Pulmonary artery endothelial cell (primary cell): ENCODE data around the gene HS6ST3. TPM values are rescaled to one million over a fixed set of nuclear protein-coding genes. Genes with fewer than 3 reads are reported as not detected.
"Not testable (repeated sequence)": the region's sequence is repeated elsewhere in the genome, so short reads cannot be mapped to it uniquely, and the experiment has no call there.

Source experiments
- DNase-seq: peaks from one replicate; pipeline ENCODE4 v3.0.0-alpha.2; 2011; ENCODE audit warnings: low read depth, low spot score
- total RNA-seq: library from RNA; depleted of rRNA; stranded (reverse); fragments of >200 nt; gene quantifications from 2 replicates; pipeline ENCODE4 v1.2.3, GENCODE V29; 2014

Gene HS6ST3
- total RNA-seq, 1 donor from 2014 or later: 1.9 TPM

DNA sequence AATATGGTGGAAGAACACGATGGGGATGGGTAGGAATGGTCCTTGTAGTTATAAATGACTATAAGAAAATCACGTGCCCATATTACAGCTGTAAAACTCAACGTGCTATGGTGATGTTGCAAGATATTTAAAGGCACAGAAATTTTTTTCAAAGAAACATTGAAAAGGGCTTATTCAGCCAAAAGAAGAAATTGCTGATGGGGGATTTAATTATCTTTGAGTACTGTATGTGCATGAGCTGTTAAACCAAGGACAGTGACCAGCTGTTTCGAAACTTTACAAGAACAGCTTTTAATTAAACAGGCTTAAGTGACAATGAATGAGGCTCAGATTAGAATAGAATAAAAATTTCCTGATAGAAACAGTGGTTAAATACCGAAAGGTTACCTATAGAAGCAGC is 339.0 kb downstream of the HS6ST3 start:
- no peak for DNase-seq

DNA sequence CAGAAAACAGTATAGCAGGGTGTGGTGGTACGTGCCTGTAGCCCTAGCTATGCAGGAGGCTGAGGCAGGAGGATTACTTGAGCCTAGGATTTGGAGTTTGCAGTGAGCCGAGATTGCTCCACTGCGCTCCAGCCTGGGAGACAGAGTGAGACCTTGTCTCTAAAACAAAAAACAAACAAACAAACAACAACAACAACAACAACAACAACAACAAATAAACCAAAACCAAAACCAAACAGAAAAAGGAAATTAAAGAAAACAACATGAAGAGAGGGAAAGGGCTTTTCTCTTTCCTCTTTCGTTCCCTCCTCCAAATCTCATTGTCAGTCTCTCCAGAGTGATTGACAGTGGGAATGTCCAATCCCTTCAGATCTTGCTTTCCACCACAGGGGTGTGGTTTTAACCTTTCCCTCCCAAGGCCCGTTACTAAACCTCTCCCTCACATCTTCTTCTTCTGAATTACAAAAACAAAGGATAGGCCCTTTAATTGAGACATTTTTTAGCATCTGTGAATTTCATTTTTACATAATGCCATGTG is 341.2 kb downstream of the HS6ST3 start:
- no peak for DNase-seq

DNA sequence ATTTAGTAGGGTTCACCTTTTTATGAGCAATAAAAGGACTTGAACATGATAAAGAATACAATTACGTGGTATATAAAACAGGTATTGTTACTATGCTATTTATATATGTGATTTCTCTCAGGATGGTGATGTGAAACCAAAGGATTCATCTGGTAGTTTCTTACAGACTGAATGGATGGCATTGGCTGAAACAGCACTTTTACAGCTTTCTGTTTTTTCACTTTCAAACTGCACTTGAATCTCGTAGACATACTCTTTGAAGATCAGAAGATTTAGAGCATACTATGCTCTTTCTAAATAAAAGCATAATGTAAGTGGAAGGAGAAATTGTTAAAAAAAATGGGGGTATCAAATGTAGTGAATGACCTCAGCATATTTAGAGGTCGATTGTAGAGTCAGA is 354.8 kb downstream of the HS6ST3 start:
- DNase-seq: no peak

DNA sequence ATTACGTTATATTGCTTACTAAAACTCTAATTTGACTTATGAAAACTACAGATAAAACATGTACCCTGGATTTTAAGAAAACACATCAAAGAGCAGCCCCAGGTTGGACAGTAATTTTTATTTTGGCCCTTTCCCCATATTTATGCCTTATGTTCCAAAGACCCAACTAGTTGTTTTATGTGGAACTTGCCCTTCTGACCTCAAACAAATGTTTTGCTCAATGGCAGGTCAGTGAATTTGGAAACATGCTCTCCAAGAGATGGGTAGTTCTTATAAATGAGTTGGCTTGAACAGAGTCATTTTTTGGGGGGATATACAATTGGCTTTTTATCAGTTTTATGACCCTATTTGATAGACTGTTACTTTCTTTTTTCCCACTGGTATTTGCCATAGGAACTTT is 360.0 kb downstream of the HS6ST3 start:
- no peak for DNase-seq

DNA sequence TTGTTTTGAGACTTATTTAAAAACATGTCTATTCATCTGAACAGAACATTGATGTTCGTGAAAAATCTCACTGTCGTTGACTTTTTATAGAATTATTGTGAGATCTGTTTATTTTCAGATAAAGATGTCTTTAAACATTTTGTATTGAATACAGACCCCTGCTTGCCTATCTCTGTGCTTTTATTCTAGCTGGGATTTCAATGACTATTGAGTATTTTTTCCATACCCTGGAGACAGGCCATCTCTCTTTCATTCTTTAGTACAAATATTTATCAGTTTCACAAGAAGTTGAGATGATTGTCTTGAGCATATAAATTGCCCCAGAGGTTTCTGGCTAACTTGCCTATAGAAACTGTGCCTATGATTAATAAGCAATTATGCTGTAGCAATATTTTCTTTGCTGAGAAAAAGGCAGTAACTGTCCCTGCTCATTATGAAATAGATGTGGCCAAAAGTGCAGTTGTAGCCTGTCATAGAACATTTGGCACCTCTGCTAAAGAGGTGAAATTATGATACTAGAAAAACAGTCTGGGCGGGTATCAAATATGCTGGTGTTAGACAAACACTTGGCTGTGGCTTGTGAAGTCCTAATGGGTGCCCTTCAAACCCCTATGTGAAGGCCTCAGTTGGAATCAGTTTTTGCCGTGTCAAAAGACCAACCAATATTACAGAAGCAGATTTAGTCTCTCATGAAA is 360.6 kb downstream of the HS6ST3 start:
- DNase-seq: no peak

DNA sequence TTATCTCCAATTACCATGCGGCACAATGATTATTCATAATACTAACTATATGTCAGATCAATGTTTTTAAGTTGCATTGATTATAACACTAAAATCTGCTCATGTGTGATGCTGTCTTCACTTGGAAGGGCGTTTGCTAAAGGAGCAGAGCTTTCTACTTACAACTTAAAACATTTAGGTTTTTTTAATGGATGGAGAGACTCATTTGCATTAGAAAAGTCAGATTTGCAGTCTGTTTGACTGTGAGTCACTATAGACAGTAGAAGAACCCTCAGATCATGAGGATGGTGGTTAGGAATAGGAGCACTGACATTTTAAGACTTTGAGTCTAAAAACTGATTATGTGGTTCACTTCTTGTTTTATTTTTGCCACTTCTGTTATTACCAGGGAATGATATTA is 364.6 kb downstream of the HS6ST3 start:
- DNase-seq: no peak

DNA sequence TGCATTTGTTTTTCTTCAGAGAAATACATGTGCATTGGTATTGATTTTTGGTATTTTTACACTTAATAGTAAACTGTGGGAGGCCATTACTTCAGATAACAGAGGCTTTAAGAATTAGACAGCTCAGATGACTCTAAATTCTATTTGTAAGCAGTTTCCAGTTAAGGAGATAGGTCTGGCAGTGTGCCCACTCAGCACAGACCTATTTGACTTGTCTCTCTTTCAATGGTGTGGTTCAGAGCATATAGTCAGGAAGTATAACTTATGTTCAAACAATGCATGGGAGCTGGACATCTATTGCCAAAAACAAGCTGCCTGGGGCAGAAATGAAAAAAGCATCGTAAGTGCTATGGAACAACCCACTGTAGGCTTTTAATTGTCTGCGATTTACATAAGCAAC is 370.7 kb downstream of the HS6ST3 start:
- DNase-seq: no peak

DNA sequence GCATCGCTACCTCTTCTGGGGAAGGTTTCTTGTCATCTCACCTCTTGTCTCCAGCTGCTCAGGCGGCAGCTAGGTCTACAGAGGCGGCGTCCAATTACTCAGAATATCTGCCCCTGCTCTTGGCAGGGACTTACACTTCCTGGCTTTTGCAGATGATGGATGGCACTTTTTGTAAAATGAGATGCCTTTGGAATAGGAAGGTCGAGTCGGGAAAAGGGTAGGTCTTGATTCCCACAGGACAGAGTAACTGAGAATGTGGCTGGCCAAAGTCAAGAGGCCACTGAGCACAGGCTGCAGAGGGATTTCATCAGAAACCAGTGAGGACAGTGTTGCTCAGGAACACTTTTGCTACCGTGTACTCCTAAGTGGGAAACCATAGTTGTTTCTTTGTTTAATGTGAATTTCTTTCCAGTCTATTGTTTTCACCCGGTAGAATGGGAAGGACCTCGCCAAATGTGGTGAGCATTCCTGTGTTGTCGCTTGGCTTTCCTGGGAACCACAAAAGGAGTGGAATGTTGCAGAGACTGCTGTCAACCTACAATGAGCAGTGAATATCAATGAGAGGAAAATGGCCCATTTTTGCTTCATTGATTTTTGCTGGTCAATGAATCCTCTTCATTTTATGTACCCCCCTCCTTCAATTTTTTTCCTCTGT is 383.7 kb downstream of the HS6ST3 start:
- DNase-seq: no peak

DNA sequence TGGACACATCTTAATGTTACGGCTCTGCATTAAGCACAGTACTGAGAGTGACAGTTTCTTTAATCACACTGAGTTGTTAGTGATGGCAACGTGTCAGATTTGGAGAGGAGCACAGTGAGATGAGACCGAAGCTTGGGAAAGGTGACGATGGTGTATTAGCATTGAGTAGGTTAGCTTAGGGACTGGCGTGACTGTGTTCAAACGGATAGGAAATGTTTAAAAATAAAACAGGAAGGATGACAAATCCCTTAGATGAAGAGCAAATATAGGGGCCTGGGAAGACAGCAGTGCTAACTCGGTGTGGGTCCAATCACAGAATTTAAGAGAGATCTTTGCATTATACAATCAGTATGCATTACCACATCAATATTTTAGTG is 384.3 kb downstream of the HS6ST3 start:
- no peak for DNase-seq

DNA sequence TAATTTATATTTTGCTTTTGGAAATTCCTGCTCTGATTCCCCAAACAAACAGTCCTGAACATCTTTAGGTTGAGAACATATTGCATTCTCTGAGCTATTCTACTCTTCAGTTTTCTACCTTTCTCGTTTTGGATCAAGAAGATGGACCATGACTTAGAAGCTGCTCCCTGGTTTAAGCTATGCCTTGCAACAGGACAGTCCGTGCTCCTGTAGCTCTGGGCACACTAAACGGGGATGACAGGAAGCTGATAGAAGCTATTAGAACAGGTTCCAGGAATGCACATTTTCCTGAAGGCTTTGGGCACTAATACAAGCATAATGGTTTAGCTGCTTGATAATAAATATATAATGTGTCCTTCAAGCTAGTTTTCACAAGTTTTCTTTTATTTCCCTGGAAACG is 385.2 kb downstream of the HS6ST3 start:
- no peak for DNase-seq

DNA sequence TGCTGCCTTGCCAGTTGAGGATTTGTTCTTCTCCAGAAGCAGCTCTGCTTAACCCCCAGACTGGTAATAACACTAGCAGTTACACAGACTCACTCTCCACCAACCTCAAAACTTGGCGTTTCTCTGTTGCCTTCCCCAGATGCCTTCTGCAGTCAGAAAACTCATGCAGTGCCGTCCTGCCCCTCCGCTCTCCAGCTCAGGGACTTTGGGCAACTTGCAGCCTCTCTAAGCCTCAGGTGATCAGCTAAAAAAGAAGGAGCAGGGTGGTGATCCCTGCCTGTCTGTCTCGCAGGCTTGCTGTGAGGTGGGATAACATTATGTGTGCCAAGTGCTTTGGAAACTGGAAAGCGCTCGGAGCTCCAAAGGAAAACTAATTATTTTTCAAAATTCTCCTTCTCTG is 391.6 kb downstream of the HS6ST3 start:
- no peak for DNase-seq

DNA sequence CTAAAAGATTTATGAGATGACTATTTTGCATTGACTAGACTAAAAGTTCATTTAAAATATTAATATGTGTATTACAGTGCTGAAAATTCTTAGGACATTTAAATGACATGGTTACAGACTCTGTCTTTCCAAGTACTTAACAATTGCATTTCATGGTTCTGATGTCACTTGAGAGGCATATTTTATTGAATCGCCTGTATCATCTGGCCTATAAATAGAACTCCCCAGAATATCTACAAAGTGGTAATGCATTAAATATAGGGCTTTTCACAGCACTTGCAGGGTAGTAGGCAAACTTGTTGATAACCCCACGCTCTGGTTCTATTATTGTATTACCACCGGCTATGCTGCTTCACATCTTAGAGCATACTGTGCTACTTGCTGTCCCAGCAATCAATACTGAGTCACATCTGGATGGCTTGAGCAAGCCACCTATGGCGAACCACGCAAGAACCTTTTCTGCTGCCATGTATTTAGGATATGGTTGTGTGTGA is 400.6 kb downstream of the HS6ST3 start:
- no peak for DNase-seq

DNA sequence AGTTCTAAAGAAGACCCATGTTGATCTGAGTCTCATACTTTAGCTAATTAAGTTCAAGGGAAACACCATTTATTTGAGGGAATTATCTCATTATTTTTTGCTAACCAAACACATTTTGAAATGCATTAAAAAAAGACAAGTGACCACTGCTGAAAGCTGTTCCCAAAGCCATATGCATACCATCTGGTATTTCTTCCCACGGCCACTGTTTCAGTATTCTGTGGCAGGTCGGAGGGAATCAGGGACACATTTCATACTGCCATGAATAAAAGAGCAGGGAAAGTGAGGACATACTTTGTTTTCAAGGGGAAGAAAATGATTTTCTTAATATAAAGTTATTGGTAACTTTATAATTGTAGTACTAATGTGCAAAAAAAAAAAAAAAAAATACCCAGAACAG is 401.2 kb downstream of the HS6ST3 start:
- no peak for DNase-seq

DNA sequence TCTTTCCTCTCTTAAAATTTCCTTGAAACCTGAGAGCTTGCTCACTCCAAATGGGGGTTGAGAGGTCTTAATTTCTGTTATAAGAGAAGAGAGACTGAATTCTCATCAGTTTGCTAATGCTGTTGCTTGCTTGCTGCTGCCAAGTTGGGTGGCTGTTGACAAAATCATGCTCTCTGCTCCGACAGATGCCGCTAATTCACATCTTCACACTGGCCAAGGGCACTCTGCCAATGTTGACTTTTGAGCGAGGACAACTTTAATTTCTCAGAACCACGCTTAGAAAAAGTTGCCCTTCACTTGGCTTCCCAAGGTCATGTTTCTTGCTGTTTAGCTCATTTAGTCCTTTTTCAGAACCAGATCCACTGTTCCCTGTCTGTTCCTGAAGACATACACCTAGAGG is 402.9 kb downstream of the HS6ST3 start:
- no peak for DNase-seq

DNA sequence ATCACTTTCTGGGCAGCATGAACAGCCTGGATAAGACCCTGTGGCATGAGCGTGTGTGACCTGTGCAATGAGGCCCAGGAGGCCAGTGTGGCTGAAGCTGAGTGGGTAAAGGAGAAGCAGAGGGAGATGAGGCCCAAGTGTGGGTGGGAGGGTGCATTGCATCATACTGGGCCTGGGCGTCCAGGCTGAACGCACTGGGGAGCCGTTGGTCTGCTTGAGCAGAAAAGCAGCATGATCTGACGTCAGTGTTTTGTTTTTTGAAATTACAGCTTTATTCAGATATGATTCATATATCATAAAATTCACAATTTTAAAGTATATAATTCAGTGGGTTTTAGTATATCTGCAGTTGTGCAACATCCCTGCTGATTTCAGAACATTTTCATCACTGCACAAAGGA is 409.7 kb downstream of the HS6ST3 start:
- DNase-seq: no peak

DNA sequence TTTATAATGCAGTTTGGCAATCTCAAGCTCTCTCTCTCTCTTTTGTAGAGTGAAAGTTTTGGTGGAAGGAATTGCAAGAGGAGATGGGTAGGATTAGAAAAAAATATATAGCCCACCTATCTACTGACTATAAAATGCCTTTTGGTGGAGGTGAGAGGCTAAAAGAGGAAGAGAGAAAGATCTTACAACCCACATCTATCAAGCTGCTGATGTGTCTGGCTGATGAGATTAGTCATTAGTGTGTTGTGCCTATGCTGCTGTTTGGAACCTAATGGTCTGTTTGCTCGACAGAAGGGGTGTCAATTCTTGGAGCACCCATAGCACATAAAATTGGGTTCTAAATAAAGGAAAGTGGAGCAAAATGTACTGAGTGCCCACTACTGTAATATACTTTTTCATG is 411.0 kb downstream of the HS6ST3 start:
- DNase-seq: no peak

DNA sequence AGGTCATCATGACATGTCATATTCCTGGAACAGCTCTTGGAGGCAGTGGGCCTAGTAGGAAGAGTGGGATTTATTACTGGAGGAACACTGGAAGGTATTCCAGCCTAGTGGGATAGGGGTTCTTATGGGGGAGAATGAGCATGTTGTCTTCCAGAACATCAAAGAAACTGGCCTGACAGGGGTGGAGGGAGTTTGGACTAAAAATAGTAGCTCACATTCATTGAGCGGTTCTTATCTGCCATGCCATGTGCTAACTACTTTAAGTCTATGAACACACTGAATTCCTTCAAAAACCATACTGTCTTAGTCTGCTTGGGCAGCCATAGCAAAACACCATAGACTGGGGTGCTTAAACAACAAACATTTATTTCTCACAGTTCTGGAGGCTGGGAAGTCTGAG is 413.6 kb downstream of the HS6ST3 start:
- DNase-seq: no peak

DNA sequence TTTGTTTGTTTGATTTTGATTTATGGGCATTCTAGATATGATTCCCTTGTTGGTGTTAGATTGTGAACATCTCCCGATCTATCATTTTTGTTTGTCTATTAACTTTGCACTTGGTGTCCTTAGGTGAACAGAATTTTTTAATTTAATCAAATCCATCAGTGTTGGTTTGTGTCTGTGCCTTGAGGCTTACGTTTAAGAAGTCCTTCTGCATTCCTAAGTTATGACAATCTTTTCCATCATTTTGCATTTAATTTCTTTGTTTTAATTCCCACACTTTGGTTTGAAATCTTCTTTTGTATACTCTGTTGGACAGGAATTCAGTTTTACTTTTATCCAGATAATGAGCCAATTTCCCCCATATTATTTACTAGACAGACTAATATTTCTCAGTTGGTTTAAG is 421.7 kb downstream of the HS6ST3 start:
- no peak for DNase-seq

DNA sequence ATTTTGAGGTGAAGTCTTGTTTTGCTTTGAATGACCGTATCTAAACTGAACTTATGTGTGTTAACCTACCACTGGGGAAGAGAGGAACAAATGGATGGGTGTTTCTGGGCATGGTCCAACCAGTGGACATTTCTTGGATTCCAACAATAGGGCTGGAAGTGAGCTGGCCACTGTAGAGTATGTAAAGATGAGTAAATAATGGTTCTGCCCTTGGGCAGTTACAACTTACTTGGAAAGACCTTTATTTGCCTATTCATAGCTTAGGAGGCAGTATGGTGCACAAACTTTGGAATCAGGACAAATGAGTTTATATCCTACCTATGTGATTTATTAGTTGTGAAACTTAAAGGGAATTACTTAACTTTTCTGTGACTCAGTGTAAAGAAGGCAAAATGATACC is 429.5 kb downstream of the HS6ST3 start:
- no peak for DNase-seq

DNA sequence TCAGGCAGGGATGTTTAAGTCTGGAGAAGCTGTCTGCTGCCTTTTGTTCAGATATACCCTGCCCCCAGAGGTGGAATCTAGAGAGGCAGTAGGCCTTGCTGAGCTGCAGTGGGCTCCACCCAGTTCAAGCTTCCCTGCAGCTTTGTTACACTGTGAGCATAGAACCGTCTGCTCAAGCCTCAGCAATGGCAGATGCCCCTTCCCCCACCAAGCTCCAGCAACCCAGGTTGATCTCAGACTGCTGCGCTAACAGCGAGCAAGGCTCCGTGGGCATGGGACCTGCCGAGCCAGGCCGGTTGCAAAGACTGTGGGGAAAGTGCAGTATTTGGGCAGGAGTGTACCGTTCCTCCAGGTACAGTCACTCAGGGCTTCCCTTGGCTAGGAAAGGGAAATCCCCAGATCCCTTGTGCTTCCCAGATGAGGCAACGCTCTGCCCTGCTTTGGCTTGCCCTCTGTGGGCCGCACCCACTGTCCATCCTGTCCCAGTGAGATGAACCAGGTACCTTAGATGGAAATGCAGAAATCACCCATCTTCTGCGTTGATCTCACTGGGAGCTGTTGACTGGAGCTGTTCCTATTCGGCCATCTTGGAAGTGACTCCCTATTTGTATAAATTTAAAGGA is 434.6 kb downstream of the HS6ST3 start:
- not testable (repeated sequence) for DNase-seq

DNA sequence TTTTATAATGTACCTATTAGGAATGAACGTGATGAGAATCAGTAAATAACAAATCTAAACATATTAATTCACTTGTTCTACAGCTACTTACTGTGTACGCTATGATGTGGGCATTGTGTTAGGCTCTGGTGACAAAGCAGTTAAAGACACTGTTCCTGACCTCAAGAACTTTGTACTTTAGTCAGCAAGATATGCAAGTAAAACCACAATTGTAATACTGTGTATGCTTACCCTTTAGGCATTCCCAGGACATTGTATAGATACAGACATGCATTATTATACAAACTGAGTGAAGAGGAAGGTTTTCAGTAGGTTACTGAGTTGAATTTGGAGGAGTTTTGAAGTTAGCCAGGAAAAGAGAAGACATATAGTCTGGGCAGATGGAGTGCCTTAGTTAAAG is 435.8 kb downstream of the HS6ST3 start:
- no peak for DNase-seq

DNA sequence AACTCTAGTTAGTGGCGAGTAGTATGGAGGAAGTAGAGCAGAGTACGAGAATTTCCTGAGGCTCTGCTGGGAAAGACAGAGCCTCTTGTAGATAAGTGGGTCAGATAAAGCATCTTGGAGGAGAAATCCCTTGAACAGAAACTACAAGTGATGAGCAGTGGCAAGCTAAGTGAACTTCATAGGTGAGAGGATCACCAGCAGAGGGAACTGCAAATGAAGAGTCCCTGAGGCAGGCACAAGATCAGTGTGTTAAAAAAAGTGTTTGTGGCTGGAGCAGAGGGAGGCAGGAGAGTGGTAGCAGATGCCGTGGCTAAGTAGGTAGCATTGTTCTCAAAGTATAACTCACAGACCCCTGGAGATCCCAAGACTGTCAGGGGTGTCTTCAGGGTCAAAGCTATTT is 437.6 kb downstream of the HS6ST3 start:
- DNase-seq: no peak

DNA sequence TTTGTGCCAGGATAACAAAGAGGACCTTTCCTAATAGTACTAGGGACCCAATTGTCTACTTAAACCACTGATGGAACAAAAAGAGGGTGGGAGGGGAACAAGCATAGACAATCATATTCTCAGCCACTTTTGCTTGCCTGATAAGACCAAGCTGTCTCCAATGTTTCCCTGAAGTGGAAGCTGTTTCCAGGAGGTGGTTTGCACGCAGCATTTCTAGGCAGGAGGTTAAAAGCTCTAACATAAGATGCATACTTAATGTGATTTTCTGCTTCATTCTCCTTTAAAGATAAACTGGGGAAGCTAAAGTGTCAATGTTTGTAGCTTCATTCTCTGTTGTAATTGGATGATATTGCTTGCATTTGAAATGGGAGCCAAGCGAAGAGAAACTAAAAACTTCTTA is 442.9 kb downstream of the HS6ST3 start:
- DNase-seq: no peak
